GM18502 (cell line): Measurements from ENCODE around the gene ABLIM1.

Experiments used
- ATAC-seq: cut with Tn5 transposase; IDR thresholded peaks from one replicate; pipeline ENCODE4 v1.9.1; 2021; ENCODE audit warnings: mild to moderate bottlenecking; ENCODE audit not compliant: unreplicated experiment, poor library complexity

The ABLIM1 gene

DNA sequence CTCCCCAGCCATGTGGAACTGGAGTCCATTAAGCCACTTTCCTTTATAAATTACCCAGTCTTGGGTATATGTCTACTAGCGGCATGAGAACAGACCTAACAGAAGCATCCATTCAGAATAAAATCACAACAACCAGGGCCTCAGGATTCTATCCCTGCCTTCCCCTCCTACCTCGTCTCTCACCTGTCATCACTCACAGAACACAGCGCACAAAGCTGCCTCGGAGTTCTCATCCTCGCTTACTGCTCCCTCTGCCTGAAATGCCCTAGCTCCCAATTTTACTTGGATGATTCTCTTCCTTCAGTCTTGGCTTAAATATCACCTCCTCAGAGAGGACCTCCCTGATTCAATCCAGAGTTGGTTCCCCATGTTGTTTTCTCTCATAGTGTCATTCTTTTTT, 183.1 kb downstream of the ABLIM1 start:
- no peak for ATAC-seq

DNA sequence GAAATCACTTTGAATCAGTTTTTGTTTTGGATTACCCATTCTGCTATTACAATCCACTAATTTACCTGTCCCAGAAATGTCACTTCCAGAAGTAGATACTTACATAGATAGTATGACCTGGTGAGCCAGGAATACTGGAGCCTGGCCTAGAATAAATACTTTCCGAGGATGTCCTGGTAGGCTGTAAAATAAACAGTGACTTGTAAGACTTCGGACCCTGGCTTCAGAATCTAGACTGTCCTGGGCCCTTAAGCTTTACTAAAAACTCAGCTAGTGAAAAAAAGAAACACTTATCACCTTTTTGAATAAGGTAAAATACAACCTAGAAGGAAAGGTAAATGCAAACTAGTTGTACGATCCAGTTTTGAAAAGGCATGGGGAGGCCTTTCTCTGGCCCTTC, 184.3 kb downstream of the ABLIM1 start:
- no peak for ATAC-seq

DNA sequence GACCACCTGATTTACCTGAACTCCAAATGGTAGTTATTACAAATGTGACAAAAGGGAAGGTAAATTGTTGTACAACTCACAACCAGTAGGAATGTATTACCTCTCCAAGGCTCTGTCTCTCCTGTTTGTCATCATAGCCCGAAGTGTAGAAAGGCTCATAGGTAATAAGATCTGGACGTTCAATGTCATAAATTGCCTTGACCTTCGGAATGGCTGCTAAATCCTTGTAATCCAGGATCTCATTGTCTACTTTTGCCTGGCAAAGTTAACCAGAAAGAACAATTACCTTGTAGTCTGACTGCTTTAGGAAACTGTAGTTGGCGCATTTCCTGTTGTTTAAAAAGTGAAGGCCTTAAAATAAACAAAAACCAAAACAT, 185.2 kb downstream of the ABLIM1 start:
- ATAC-seq = no peak

DNA sequence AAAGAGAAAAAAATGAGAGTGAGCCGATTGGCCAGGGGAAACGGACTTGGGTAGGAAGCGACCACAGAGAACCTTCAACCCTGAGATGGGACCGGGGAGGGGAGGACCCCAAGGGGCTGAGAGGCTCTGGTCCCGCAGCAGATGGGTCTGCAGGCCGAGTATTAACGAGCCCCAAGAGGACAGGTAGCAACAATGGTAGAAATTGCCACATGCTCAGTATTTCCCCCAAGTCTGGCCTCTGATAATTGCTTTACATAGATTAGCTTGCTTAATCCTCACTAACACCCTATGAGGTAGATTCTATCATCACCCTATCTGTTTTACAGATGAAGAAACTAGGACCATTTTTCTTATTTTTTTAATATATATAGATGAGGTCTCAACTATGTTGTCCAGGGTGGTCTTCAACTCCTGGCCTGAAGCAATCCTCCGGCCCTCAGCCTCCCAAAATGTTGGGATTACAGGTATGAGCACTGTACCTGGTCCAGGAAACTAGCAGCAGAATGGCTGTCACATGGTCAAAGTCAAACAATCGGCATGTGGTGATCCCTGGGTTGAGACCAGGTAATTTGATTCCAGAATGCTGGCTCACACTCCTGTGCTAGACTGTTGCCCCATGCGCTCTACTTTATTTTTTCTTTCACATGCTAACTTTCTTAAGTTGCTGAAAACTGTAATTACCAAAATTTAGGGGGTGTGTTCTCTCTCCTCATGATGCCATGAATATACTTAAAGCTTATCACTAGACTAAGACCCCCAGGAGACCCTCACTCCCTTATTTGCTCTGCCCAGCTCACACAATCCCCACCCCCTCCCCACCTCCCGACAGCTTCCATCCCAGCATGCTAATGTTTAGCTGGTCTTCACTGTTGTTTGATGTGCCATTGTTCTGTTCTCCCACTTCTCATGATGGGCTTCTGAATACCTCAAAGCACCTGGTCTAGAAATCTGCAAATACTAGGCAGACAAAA, 185.9 kb downstream of the ABLIM1 start:
- no peak for ATAC-seq

DNA sequence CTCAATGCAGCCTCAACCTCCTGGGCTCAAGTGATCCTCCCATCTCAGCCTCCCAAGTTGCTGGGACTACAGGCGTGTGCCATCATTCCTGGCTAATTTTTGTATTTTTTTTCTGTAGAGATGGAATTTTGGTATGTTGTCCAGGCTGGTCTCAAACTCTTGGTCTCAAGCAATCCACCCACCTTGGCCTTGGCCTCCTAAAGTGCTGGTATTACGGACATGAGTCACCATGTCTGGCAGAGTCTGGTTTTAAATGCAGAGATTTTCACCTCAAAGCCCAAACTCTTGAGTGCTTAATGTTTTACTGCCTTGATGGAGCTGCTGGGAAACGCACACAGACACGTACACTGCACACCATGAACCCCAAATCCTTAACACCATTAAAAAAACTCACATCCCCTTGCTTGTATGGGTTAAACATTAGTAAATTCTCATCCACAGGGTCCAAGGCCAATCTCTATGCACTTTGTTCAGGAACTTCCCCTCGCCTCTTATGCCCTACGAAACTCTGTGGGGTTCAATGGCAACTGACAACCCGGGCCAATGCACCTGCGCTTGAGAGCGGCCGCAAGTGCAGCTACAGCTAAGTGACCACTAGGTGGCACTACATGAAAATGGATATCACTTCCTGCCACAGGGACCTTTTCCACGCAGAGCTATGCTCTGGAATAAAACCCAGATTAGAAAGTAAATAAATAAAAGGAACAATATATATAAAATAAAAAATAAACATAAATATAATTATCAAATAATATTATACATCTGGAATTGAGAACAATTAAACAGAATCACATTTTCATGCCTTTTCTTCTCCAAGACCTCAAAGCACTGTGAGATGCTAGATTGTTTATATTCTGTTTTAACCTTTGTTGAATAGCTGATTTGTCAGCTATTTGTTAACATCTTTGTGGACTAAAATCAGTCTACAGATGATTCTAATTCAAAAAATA, 186.8 kb downstream of the ABLIM1 start:
- ATAC-seq = peak; percentile 97

DNA sequence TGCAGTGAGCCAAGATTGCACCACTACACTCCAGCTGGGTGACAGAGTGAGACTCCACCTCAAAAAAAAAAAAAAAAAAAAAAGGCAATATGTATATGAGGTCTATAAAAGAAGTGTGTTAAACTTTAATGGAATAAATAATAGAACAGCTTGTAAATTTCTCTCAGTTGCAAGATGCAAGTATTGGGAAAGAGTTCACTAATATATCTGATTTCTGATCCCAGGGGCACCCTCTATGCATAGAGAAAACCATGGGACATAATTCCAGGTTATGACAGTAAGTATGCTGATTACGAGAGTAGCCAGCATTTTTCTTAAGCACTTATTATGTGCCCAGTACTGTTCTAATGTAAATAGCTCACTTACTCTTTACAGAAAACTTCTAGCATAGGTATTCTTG, 187.7 kb downstream of the ABLIM1 start:
- ATAC-seq = no peak

DNA sequence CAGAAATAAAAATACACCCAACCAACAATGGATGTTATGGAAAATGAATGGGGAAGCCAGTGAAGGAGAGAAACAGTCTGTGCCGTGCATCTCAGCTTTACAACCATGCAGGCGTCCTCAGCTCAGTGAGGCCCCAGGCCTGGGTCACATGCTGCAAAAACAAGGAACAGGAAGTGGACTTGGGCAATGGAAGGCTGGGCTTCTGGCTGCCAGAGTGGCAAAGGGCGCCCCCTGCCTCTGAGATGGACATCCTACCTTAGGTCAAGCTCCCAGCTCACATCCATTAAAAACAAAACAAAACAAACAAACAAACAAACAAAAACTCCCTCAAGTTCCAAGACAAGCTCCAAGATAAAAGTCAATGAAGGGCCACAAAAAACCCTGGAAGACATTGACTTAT, 199.1 kb downstream of the ABLIM1 start:
- no peak for ATAC-seq

DNA sequence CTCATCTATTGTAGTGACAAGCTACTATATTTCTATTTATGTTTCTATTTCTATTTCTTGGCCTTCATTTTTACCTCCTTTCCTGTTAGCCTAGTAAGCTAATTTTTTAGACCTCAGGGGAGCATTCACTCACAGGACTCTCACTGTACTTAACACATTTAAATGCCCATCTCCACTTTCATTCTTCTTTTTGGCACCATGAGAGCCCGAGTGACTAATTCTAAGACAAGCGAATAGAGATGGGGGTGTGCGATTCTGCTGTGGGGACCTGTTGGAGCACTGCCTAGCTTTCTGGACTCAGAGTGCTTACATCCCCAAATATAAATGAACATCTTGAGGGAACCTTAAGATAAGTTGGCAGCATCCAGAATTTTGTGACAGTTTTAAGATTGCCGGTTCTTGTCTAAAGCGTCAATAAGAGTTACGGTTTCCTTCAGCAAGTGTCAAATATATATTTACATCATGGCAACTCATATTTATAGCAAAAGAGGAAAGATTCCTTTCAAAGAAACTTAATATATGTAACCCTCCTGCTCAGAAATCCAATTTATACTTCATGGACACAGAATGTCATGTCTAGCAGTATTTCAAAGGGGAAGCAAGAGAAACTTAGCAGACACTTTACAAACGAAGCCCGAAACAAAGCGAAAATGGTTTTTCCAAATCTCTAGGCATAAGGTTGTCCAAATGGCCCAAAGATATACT, 199.7 kb downstream of the ABLIM1 start:
- no peak for ATAC-seq

DNA sequence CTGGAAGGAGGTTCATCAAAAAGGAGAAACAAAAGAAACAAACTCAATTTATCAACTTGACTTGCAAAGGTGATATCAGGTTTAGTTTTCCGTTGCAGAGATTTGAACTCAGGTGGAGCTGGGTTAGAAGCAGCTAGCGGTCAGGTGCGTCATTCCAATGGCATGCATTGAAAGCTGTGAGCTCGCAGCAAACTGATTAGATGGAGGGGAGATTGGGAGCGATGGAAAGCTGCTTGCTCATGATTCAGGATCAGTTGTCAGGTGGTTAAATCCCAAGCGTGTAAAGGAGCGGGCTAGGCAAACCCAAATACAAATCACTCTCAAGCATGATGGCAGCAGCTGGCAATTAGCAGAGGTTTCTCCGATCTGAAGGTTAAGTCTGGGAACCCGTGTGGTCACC, 204.5 kb downstream of the ABLIM1 start:
- no peak for ATAC-seq

DNA sequence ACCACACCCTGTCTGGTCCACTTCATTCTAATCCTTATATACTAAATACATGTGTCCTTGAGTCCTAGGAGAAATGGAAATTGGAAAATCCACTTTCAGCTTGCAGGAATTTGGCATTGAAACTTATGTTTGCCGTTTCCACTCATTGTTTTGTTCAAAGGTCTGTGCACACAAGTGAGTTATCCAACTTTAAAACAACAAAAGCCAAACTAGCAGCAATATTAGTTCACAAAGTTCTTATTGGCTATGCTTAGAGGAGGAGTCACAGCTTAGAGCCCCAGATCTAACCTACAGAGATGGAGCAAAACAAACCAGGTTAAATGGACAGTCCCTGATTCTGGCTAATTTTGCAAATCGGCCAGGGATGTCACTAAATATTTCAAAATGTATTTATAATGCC, 209.2 kb downstream of the ABLIM1 start:
- ATAC-seq = no peak

DNA sequence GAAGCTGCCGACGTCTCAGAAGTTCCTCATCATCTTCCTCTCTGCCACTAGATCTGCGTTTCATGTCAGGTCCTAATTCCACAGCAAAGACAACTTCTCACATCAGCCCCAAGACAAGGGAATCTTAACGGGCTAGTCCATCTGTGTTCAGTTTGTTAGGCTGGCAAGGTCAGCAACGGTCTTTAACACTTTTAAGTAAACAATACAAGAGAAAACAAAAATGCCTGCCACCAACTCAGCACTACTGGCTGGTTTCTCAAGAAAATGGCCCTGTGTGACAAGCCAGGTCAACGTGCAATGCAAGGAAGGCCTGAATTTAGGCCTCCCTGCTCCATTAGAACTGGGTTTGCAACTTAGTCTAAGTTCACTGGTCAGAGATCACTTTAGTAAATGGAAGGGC, 212.7 kb downstream of the ABLIM1 start:
- no peak for ATAC-seq

DNA sequence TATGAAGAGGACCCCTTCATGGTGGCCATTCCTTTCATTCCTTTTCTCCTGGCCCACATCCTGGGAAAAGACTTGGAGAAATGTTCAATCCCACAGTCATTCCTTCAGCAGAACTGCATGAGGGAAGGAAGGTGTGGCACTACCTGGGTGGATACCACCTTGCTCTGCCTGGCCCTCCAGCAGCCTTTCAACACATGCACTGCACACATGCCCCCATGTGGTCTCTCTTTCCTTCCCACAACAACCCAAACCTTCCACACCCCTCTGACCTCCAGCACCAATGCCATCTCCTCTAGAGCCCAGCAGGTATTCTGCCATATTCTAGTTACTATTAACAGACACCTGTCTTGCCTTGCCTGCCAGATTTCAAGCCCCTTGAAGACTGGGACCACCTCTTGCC, 213.3 kb downstream of the ABLIM1 start:
- ATAC-seq = no peak

DNA sequence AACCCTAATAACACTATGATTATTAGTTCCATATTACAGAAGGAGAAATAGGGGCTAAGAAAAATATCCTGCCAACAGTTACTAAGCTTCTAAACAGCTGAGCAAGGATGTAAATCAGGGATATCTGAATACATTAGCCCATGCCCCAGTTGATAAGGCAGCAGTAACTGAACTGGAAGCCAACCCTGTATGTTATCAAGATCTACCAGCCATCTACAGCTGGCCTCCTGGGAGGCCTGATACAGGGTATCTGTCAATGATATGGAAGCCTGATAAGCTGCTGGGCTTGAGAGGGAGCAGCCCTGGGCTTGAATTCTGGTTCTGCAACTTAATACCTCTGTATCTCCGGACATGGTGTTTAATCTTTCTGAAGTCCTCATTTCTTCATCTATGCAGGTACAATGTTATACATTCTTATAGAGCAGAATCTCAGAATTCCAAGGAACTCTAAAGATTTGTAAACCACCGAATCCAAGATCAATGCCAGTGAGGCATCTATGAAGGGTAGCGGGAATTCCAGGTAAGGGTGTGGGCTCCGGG, 215.9 kb downstream of the ABLIM1 start:
- ATAC-seq = no peak

DNA sequence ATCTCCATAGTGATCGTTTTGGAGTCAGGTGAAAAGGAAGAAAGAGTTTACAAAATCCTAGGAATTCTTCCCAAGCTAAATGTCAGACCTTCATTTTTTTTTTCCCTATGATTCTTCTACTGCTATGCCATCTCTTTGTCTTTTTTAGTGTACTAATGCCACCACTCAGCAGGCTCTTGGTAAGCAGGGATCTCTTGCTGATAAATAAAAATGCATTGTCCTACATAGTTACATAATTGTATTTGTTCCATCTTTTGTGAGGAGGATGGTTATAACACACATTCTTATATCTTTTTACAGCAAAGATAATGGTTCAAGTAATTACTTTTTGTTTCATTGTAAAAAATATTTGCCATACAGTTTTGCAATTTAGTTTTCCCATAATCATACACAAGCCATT, 217.0 kb downstream of the ABLIM1 start:
- ATAC-seq = no peak

DNA sequence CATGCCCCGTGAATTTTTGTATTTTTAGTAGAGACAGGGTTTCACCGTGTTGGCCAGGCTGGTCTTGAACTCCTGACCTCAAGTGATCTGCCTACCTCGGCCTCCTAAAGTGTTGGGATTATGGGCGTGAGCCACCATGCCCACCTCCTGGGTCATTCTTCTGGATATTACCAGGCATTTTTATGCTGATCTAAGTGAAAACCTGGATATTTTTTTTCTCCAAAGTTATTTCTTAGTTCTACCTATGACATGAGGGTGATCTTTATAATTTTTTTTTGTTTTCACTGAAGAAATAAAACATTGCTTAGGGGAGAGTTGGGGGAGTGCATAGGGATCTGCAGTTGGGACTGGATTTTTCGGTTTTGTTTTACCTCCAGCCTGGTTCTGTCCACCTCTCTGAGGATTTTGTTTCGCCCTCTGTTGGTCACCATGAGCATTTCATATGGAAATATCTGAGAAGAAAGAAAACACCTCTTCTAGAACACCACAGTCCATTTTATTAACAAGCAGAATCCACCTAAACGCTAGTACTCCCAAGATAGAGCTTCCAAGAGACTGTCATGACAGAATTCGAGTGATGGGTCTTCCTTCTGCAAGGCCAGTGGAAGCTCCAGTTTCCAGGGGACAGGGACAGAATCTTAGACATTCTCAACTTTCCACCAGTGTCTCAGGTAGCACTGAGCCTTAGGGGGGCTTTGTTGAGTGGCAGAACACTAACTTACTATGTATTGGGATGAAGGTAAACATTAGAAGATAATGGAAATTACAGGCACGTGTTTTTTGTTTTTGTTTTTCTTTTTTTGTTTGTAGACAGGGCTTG, 220.4 kb downstream of the ABLIM1 start:
- no peak for ATAC-seq

DNA sequence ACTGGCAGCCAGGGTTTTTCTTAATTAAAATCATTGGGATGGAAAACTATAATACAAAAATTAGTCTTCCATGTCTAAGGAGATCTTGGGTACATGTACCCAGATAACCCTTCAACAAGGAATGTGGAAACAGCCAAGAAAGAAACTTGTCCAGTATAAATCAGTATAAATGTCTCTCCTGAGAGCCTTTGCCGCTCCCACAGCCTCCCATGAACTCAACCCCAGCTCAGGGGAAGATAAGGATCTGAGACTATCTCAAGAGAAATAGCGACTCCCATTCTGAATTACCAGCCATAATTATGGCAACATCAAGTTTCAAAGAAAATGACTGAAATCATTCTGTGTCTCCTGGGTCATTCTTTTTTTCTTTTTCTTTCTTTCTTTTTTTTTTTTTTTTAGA, 221.1 kb downstream of the ABLIM1 start:
- ATAC-seq = no peak

DNA sequence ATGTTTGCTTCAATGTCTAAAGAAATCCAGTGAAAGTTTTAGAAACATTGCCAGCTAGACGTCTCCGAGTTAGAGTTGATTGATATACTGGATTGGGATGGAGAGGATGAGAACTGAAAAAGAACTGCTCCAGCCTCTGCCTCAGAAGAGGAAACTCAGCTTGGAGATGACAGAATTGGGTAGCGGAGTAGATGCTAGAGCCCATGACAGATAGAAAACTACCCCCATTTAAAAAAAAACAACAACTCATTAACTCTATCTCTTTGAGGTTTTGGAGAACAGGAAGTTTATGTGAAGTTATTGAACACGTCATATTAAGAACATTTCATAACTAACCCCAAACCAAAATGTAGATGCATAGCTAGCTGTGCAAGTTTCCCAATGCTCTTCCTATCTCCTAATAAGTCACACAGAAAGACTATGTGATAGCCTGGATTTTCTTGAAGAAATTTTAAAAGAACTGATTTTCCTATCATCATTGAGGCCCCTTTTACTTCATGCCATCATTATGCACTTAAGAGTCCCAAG, 225.4 kb downstream of the ABLIM1 start:
- ATAC-seq = no peak

DNA sequence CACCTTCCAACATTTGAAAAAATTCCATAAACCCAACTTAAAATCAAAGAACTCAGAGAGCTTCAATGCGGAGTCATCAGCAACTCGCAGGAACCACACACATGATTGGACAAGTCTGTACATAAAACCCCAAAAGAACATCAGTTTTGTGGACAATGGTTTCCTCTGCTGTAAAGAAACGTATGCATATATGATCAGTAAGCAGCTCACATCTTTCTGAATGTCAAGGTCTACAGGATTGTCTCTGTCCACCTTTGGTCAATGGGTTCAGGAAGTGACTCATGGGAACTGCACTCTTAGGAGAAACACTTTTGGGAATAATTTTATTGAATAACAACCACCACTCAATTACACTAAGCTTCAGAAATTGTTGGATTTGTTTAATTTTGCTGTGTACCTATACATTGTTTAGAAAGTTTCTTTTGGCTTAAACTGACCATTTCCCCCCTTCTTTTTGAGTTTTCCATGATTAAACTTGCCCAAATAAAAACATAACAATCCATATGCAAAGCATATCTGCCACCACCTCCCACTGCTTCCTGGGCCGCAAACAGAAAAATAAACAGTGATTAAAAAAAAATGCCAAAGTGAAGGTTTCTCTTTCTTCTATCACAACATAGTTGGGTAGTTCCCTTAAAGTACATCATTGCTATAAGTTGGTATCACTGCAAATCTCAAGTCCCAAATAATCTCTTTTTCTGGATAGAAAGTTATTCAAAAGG, 226.5 kb downstream of the ABLIM1 start:
- ATAC-seq = no peak
